Mucosa of gallbladder (tissue), 1 donor: ENCODE results near the gene TRIP13. TPM values are rescaled to one million over a fixed set of nuclear protein-coding genes. Genes with fewer than 3 reads are reported as not detected.
"Not testable (repeated sequence)": the region's sequence is repeated elsewhere in the genome, so short reads cannot be mapped to it uniquely, and the experiment has no call there.

Source experiments
- DNase-seq: peaks from one replicate; pipeline ENCODE4 v3.0.0-alpha.2; 2020; ENCODE audit warnings: low spot score
- total RNA-seq: library from RNA; stranded (reverse); gene quantifications from one replicate; pipeline ENCODE4 v1.2.1, GENCODE V29; 2021
- donor health status: DM: no; HTN: no; CAD: no.

Gene TRIP13
- total RNA-seq, 1 donor from 2014 or later = 0.92 TPM

GRCh38 chr5:891117-891836 is 1.4 kb upstream of the TRIP13 start:
- no peak for DNase-seq

- DNase-seq = no peak
Measured at GRCh38 chr5:891837-892393, 769 bp upstream of the TRIP13 start.

GRCh38 chr5:893137-893506 is 438 bp downstream of the TRIP13 start:
- no peak for DNase-seq

- no peak for DNase-seq
Measured at GRCh38 chr5:893711-894110, 1.0 kb downstream of the TRIP13 start.

- DNase-seq = no peak
Measured at GRCh38 chr5:900781-901180, 8.1 kb downstream of the TRIP13 start.

- no peak for DNase-seq
Measured at GRCh38 chr5:902129-902916, 9.6 kb downstream of the TRIP13 start.

GRCh38 chr5:903756-904096 is 11.0 kb downstream of the TRIP13 start:
- no peak for DNase-seq

GRCh38 chr5:905139-905642 is 12.5 kb downstream of the TRIP13 start:
- DNase-seq = no peak

- DNase-seq = no peak
Measured at GRCh38 chr5:907366-907910, 14.8 kb downstream of the TRIP13 start.

GRCh38 chr5:908172-908571 is 15.5 kb downstream of the TRIP13 start:
- DNase-seq = no peak

- DNase-seq = no peak
Measured at GRCh38 chr5:909086-909485, 16.4 kb downstream of the TRIP13 start.

GRCh38 chr5:909994-910768 is 17.5 kb downstream of the TRIP13 start:
- no peak for DNase-seq

GRCh38 chr5:910769-911160 is 18.1 kb downstream of the TRIP13 start:
- no peak for DNase-seq

GRCh38 chr5:911601-912000 is 18.9 kb downstream of the TRIP13 start:
- no peak for DNase-seq

- no peak for DNase-seq
Measured at GRCh38 chr5:912280-913091, 19.8 kb downstream of the TRIP13 start.

GRCh38 chr5:914174-914573 is 21.5 kb downstream of the TRIP13 start:
- no peak for DNase-seq

- DNase-seq = no peak
Measured at GRCh38 chr5:914612-915011, 21.9 kb downstream of the TRIP13 start.

- DNase-seq = not testable (repeated sequence)
Measured at GRCh38 chr5:915346-915745, 22.7 kb downstream of the TRIP13 start.

- DNase-seq = no peak
Measured at GRCh38 chr5:915946-916345, 23.3 kb downstream of the TRIP13 start.

- DNase-seq = no peak
Measured at GRCh38 chr5:916441-917293, 24.0 kb downstream of the TRIP13 start.
